ENCODE measurements around the gene CYRIA.

- TF ChIP-seq POLR2A (IDR thresholded peaks at IDR 0.05) (no peak), CTCF (IDR thresholded peaks at IDR 0.05) (no peak), EP300 (IDR thresholded peaks at IDR 0.05) (no peak)
Observed at GRCh38 chr2:16660556-16660955, 5.1 kb downstream of the CYRIA start.
